Karpas-422 (cell line): ENCODE data around the gene SLC16A4. TPM values are rescaled to one million over a fixed set of nuclear protein-coding genes. Genes with fewer than 3 reads are reported as not detected.
A peak's percentile ranks its signal among the peaks of the same experiment; 100 is the strongest.

Experiments used
- DNase-seq: peaks from one replicate; pipeline ENCODE4 v3.0.0-alpha.2; 2015
- H2AFZ ChIP-seq: fragments of 200-600 bp; sonication (generic); 2 replicates; pipeline ENCODE4 v1.6.1; 2014; ENCODE audit warnings: antibody characterized with exemption, low read length, mixed read lengths
- H3K27ac ChIP-seq: fragments of 200-600 bp; sonication (generic); 2 replicates; pipeline ENCODE4 v1.5.1; 2014; ENCODE audit warnings: mild to moderate bottlenecking, low read length, moderate library complexity
- H3K27me3 ChIP-seq: fragments of 200-600 bp; sonication (generic); 2 replicates; pipeline ENCODE4 v1.6.1; 2014; ENCODE audit warnings: low read length, mixed read lengths
- H3K36me3 ChIP-seq: fragments of 200-600 bp; sonication (generic); 2 replicates; pipeline ENCODE4 v1.6.1; 2014; ENCODE audit warnings: low read length, mixed read lengths; ENCODE audit not compliant: insufficient read depth
- H3K4me1 ChIP-seq: fragments of 200-600 bp; sonication (generic); 2 replicates; pipeline ENCODE4 v1.6.1; 2014; ENCODE audit warnings: mild to moderate bottlenecking, low read length, mixed read lengths
- H3K4me2 ChIP-seq: fragments of 200-600 bp; sonication (generic); 2 replicates; pipeline ENCODE4 v1.6.1; 2014; ENCODE audit warnings: low read length, low read depth, mild to moderate bottlenecking; ENCODE audit not compliant: poor library complexity, severe bottlenecking
- H3K4me3 ChIP-seq: fragments of 200-600 bp; sonication (generic); 2 replicates; pipeline ENCODE4 v1.5.1; 2014; ENCODE audit warnings: mild to moderate bottlenecking, antibody characterized with exemption, low read length, mixed read lengths
- H3K79me2 ChIP-seq: fragments of 200-600 bp; sonication (generic); 2 replicates; pipeline ENCODE4 v1.6.1; 2014; ENCODE audit warnings: mild to moderate bottlenecking, low read length, mixed read lengths
- H3K9ac ChIP-seq: fragments of 200-600 bp; sonication (generic); 2 replicates; pipeline ENCODE4 v1.6.0; 2014; ENCODE audit warnings: low read length
- H3K9me2 ChIP-seq: fragments of 200-600 bp; sonication (generic), shearing (Covaris generic); replicated peaks from 2 replicates; pipeline ENCODE4 v1.6.0; 2014; ENCODE audit warnings: mild to moderate bottlenecking, low read length, moderate library complexity; ENCODE audit not compliant: insufficient read depth
- H3K9me3 ChIP-seq: fragments of 300-700, 200-600 bp; sonication (generic); 2 replicates; pipeline ENCODE4 v1.6.1; 2014; ENCODE audit warnings: low read length, mixed read lengths
- H4K20me1 ChIP-seq: fragments of 200-600 bp; sonication (generic); 2 replicates; pipeline ENCODE4 v1.6.1; 2014; ENCODE audit warnings: mild to moderate bottlenecking, antibody characterized with exemption, low read length, low read depth; ENCODE audit not compliant: insufficient read depth
- total RNA-seq: library from RNA; depleted of rRNA; stranded (reverse); fragments of >200 nt; shearing (Covaris generic); gene quantifications from 2 replicates; pipeline ENCODE4 v1.2.3, GENCODE V29; 2014; ENCODE audit warnings: low replicate concordance

The SLC16A4 gene
- total RNA-seq, 1 experiment from 2014 or later: 116 TPM

- no peaks in the 10 kb centered on the region for H3K9me2 ChIP-seq
- no peak overlapping the region for H2AFZ ChIP-seq
- H3K4me1 ChIP-seq: no peaks in the 10 kb centered on the region
- H3K79me2 ChIP-seq: peaks cover 99% of the 10 kb centered on the region
- no peak overlapping the region for H3K9ac ChIP-seq
- H3K4me3 ChIP-seq: no peak overlapping the region
- peaks cover 17% of the 10 kb centered on the region for H4K20me1 ChIP-seq
- peaks cover 59% of the 10 kb centered on the region for H3K36me3 ChIP-seq
- peak; percentile 43 for DNase-seq
- no peak overlapping the region for H3K4me2 ChIP-seq
- no peaks in the 10 kb centered on the region for H3K27me3 ChIP-seq
- H3K27ac ChIP-seq: no peak overlapping the region
- H3K9me3 ChIP-seq: no peaks in the 10 kb centered on the region
Observed at GRCh38 chr1:110364221-110364620, 26.6 kb downstream of the SLC16A4 start.

- Histone ChIP-seq H2AFZ (no peak overlapping the region), H3K79me2 (peaks cover 99% of the 10 kb centered on the region), H3K9me2 (no peaks in the 10 kb centered on the region), H3K4me1 (no peaks in the 10 kb centered on the region), H3K4me2 (no peak overlapping the region), H4K20me1 (peaks cover 31% of the 10 kb centered on the region), H3K4me3 (no peak overlapping the region), H3K36me3 (peaks cover 73% of the 10 kb centered on the region), H3K27me3 (no peaks in the 10 kb centered on the region), H3K27ac (peak overlapping the region; percentile 9; the same call in 1 of the 2 replicates), H3K9ac (no peak overlapping the region), H3K9me3 (no peaks in the 10 kb centered on the region)
- DNase-seq: peak; percentile 37
Observed at GRCh38 chr1:110361856-110362255, 29.0 kb downstream of the SLC16A4 start.

GRCh38 chr1:110360431-110360830, 30.4 kb downstream of the SLC16A4 start:
- Histone ChIP-seq H2AFZ (no peak overlapping the region), H3K27me3 (no peaks in the 10 kb centered on the region), H3K9me3 (no peaks in the 10 kb centered on the region), H3K4me2 (no peak overlapping the region), H3K9ac (no peak overlapping the region), H3K36me3 (peaks cover 76% of the 10 kb centered on the region), H4K20me1 (peaks cover 29% of the 10 kb centered on the region), H3K4me1 (peaks cover 8% of the 10 kb centered on the region), H3K9me2 (no peaks in the 10 kb centered on the region), H3K79me2 (peaks cover 99% of the 10 kb centered on the region), H3K4me3 (no peak overlapping the region), H3K27ac (no peak overlapping the region)
- DNase-seq: peak; percentile 34

GRCh38 chr1:110356379-110356778, 34.4 kb downstream of the SLC16A4 start:
- Histone ChIP-seq H3K4me1 (peaks cover 37% of the 10 kb centered on the region), H3K9me2 (no peaks in the 10 kb centered on the region), H3K9me3 (no peaks in the 10 kb centered on the region), H3K4me3 (no peak overlapping the region), H3K27ac (peak overlapping the region; percentile 54; the same call in 1 of the 2 replicates), H4K20me1 (peaks cover 37% of the 10 kb centered on the region), H3K36me3 (peaks cover 72% of the 10 kb centered on the region), H2AFZ (no peak overlapping the region), H3K27me3 (no peaks in the 10 kb centered on the region), H3K79me2 (peaks cover 99% of the 10 kb centered on the region), H3K9ac (no peak overlapping the region), H3K4me2 (no peak overlapping the region)
- peak; percentile 37 for DNase-seq

GRCh38 chr1:110355321-110355720, 35.5 kb downstream of the SLC16A4 start:
- DNase-seq: peak; percentile 38
- no peak overlapping the region for H3K4me3 ChIP-seq
- H3K4me2 ChIP-seq: peak overlapping the region; percentile 5
- H3K27me3 ChIP-seq: no peaks in the 10 kb centered on the region
- H3K9me2 ChIP-seq: no peaks in the 10 kb centered on the region
- H3K79me2 ChIP-seq: peaks cover 100% of the 10 kb centered on the region
- H4K20me1 ChIP-seq: peaks cover 40% of the 10 kb centered on the region
- no peaks in the 10 kb centered on the region for H3K9me3 ChIP-seq
- peaks cover 47% of the 10 kb centered on the region for H3K4me1 ChIP-seq
- H3K9ac ChIP-seq: no peak overlapping the region
- H3K27ac ChIP-seq: peak overlapping the region; percentile 54
- H3K36me3 ChIP-seq: peaks cover 77% of the 10 kb centered on the region; the same call in 1 of the 2 replicates
- no peak overlapping the region for H2AFZ ChIP-seq

- Histone ChIP-seq H4K20me1 (peaks cover 71% of the 10 kb centered on the region), H3K79me2 (peaks cover 100% of the 10 kb centered on the region), H3K4me3 (peak overlapping the region; percentile 26; the same call in 1 of the 2 replicates), H3K36me3 (peaks cover 78% of the 10 kb centered on the region; the same call in 1 of the 2 replicates), H3K9me3 (no peaks in the 10 kb centered on the region), H3K4me2 (peak overlapping the region; percentile 80), H3K27me3 (no peaks in the 10 kb centered on the region), H3K9ac (peak overlapping the region; percentile 21; the same call in 1 of the 2 replicates), H3K27ac (peak overlapping the region; percentile 47), H2AFZ (no peak overlapping the region), H3K9me2 (no peaks in the 10 kb centered on the region), H3K4me1 (peaks cover 88% of the 10 kb centered on the region)
- DNase-seq: no peak
Observed at GRCh38 chr1:110350360-110350759, 40.5 kb downstream of the SLC16A4 start.

- Histone ChIP-seq H3K36me3 (peaks cover 83% of the 10 kb centered on the region; the same call in 1 of the 2 replicates), H3K27ac (peak overlapping the region; percentile 92), H3K4me1 (peaks cover 94% of the 10 kb centered on the region), H2AFZ (no peak overlapping the region), H3K9me3 (no peaks in the 10 kb centered on the region), H3K9ac (peak overlapping the region; percentile 35), H3K4me2 (peak overlapping the region; percentile 80), H3K9me2 (no peaks in the 10 kb centered on the region), H3K4me3 (peak overlapping the region; percentile 40), H4K20me1 (peaks cover 82% of the 10 kb centered on the region), H3K27me3 (no peaks in the 10 kb centered on the region), H3K79me2 (peaks cover 100% of the 10 kb centered on the region)
- no peak for DNase-seq
Observed at GRCh38 chr1:110348771-110349170, 42.1 kb downstream of the SLC16A4 start.

GRCh38 chr1:110348050-110348449, 42.8 kb downstream of the SLC16A4 start:
- H3K36me3 ChIP-seq: peaks cover 84% of the 10 kb centered on the region
- peaks cover 94% of the 10 kb centered on the region for H3K4me1 ChIP-seq
- DNase-seq: no peak
- no peaks in the 10 kb centered on the region for H3K9me2 ChIP-seq
- H3K9ac ChIP-seq: peak overlapping the region; percentile 35
- peaks cover 100% of the 10 kb centered on the region for H3K79me2 ChIP-seq
- peak overlapping the region; percentile 80 for H3K4me2 ChIP-seq
- H3K9me3 ChIP-seq: no peaks in the 10 kb centered on the region
- H2AFZ ChIP-seq: no peak overlapping the region
- H4K20me1 ChIP-seq: peaks cover 82% of the 10 kb centered on the region
- no peaks in the 10 kb centered on the region for H3K27me3 ChIP-seq
- peak overlapping the region; percentile 40 for H3K4me3 ChIP-seq
- peak overlapping the region; percentile 92 for H3K27ac ChIP-seq
